Natural killer cell (primary cell): Measurements from ENCODE around the gene KLHL6. TPM values are rescaled to one million over a fixed set of nuclear protein-coding genes. Genes with fewer than 3 reads are reported as not detected.

ENCODE experiments used
- ATAC-seq, 3 donors: fragments of 150-1000 bp in 2 of 3; fragments of 200-7000 bp in 1 of 3; cut with Tn5 transposase; 1 replicate in 1 of 3; 2 replicates in 2 of 3; pipeline ENCODE4 v1.10.0; 2021; ENCODE audit warnings: mild to moderate bottlenecking in 2 of 3, moderate library complexity in 2 of 3
- DNase-seq, 2 donors: peaks; one replicate each; pipeline versions ENCODE4 v3.0.0 to v3.0.0-alpha.2; 2013 to 2021; ENCODE audit warnings: mixed read lengths in 1 of 2
- H3K27ac ChIP-seq: one replicate; pipeline ENCODE4 v1.5.1; 2013; ENCODE audit warnings: mild to moderate bottlenecking, low read length
- H3K27me3 ChIP-seq: one replicate; pipeline ENCODE4 v1.6.1; 2013; ENCODE audit warnings: low read length; ENCODE audit not compliant: control insufficient read depth, insufficient read depth
- H3K36me3 ChIP-seq: one replicate; pipeline ENCODE4 v1.6.1; 2013; ENCODE audit warnings: low read length; ENCODE audit not compliant: control insufficient read depth, insufficient read depth
- H3K4me1 ChIP-seq: one replicate; pipeline ENCODE4 v1.6.1; 2013; ENCODE audit warnings: low read length; ENCODE audit not compliant: control insufficient read depth, insufficient read depth
- H3K4me3 ChIP-seq: one replicate; pipeline ENCODE4 v1.5.1; 2013; ENCODE audit warnings: low read length
- H3K9me3 ChIP-seq: one replicate; pipeline ENCODE4 v1.6.1; 2013; ENCODE audit warnings: low read length; ENCODE audit not compliant: control insufficient read depth, insufficient read depth
- H3K27ac Mint-ChIP-seq, 2 donors: one replicate each; pipeline ENCODE4 v1.8.0; 2022; ENCODE audit warnings: mild to moderate bottlenecking in 2 of 2, mixed read lengths in 2 of 2, moderate library complexity in 1 of 2
- H3K27me3 Mint-ChIP-seq, 2 donors: one replicate each; pipeline ENCODE4 v1.8.0; 2022; ENCODE audit warnings: low read depth in 2 of 2, mixed read lengths in 2 of 2
- H3K36me3 Mint-ChIP-seq: one replicate; pipeline ENCODE4 v1.8.0; 2022; ENCODE audit warnings: mixed read lengths
- H3K4me1 Mint-ChIP-seq, 2 donors: one replicate each; pipeline ENCODE4 v1.8.0; 2022; ENCODE audit warnings: mixed read lengths in 2 of 2
- H3K4me3 Mint-ChIP-seq: one replicate; pipeline ENCODE4 v1.8.0; 2022; ENCODE audit warnings: mild to moderate bottlenecking, moderate library complexity, mixed read lengths
- H3K9me3 Mint-ChIP-seq, 2 donors: one replicate each; pipeline ENCODE4 v1.8.0; 2022; ENCODE audit warnings: mixed read lengths in 2 of 2
- WGBS: methylation state at CpG from one replicate; pipeline ENCODE4 v1.1.7; 2013; ENCODE audit warnings: missing lambda C conversion rate; ENCODE audit not compliant: insufficient coverage; 5-methylcytosine and 5-hydroxymethylcytosine counted together
- intact Hi-C: fragments of 100-400 bp; cut with micrococcal nuclease; formaldehyde crosslinking; loops from one replicate; pipeline ENCODE4 v1.14.2; 2022
- total RNA-seq, 4 donors: library from RNA; stranded (reverse); fragments of 120-200 nt in 1 of 4; gene quantifications; one replicate each; pipeline versions ENCODE4 v1.2.3 to v1.2.4, GENCODE V29; 2013 to 2022
- TF ChIP-seq, protein P1 (sequence below): fragments of 200-600 bp; IDR thresholded peaks from one replicate; pipeline ENCODE4 v1.8.0; 2022; ENCODE audit warnings: antibody characterized with exemption

Gene KLHL6
- total RNA-seq, 3 donors from 2014 or later (not counting 1 experiment from before 2014, with no cell fraction given) = 10.9 to 17.3 (median 13.6) TPM

DNA sequence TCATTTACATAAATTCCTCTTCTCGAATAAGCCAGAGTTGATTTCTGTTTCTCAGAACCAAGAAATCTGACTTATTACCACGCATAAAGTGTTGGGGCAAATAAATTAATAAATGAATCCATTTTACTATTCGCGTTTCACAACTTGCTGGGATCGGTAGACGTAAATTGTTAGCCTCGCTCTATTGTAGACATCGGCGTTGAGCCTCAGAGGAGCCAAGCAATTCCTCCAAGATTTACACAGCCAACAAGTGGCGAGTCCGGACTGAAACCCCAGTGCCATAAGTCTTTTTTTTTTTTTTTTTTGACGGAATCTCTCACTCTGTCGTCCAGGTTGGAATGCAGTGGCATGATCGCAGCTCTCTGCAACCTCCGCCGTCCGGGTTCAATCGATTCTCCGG lies 8.9 kb downstream of the KLHL6 start:
- H3K27me3 ChIP-seq = no peaks in the 10 kb centered on the region
- Mint-ChIP-seq H3K27ac (no peak overlapping the region), H3K36me3 (no peaks in the 10 kb centered on the region), H3K4me1 (peaks cover 29 to 35% of the 10 kb centered on the region in 2 donors), H3K9me3 (no peaks in the 10 kb centered on the region), H3K4me3 (no peak overlapping the region), H3K27me3 (no peaks in the 10 kb centered on the region)
- 96% methylated on average over 19 of the region's 19 CpGs for WGBS
- intact Hi-C loops = no loop called here
- peaks cover 3% of the 10 kb centered on the region for H3K36me3 ChIP-seq
- TF ChIP-seq, protein P1, sequence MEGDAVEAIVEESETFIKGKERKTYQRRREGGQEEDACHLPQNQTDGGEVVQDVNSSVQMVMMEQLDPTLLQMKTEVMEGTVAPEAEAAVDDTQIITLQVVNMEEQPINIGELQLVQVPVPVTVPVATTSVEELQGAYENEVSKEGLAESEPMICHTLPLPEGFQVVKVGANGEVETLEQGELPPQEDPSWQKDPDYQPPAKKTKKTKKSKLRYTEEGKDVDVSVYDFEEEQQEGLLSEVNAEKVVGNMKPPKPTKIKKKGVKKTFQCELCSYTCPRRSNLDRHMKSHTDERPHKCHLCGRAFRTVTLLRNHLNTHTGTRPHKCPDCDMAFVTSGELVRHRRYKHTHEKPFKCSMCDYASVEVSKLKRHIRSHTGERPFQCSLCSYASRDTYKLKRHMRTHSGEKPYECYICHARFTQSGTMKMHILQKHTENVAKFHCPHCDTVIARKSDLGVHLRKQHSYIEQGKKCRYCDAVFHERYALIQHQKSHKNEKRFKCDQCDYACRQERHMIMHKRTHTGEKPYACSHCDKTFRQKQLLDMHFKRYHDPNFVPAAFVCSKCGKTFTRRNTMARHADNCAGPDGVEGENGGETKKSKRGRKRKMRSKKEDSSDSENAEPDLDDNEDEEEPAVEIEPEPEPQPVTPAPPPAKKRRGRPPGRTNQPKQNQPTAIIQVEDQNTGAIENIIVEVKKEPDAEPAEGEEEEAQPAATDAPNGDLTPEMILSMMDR = no peak
- H3K4me3 ChIP-seq = no peak overlapping the region
- DNase-seq (no peak), ATAC-seq (no peak)
- H3K27ac ChIP-seq = no peak overlapping the region
- no peaks in the 10 kb centered on the region for H3K9me3 ChIP-seq
- peaks cover 15% of the 10 kb centered on the region for H3K4me1 ChIP-seq

DNA sequence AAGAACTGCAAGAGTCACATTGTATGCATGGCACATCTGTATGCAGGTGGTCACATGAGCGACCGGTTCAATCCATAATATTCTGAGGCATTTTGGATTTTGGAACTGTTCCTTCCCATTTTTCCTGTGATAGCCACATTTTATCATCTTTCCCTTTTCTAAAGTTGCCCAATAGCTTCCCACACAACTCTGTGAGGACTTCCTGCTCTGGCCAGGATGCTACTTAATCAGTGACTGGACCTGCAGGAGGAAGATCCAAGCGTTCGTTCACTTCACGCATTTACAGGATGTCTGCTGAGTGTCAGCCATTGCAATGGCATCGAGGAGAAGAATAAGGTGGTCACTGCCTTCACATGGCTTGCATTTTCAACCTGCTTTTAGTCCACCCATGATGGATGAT lies 9.8 kb downstream of the KLHL6 start:
- Histone ChIP-seq H3K36me3 (peaks cover 3% of the 10 kb centered on the region), H3K4me1 (peaks cover 24% of the 10 kb centered on the region), H3K4me3 (no peak overlapping the region), H3K27ac (no peak overlapping the region), H3K27me3 (no peaks in the 10 kb centered on the region), H3K9me3 (no peaks in the 10 kb centered on the region)
- H3K4me1 Mint-ChIP-seq = peaks cover 29 to 37% of the 10 kb centered on the region in 2 donors
- no peaks in the 10 kb centered on the region for H3K27me3 Mint-ChIP-seq
- TF ChIP-seq, protein P1 = no peak
- no peaks in the 10 kb centered on the region for H3K9me3 Mint-ChIP-seq
- DNase-seq (no peak), ATAC-seq (no peak)
- no peaks in the 10 kb centered on the region for H3K36me3 Mint-ChIP-seq
- no peak overlapping the region for H3K4me3 Mint-ChIP-seq
- intact Hi-C loops = no loop called here
- 87% methylated on average over 6 of the region's 6 CpGs for WGBS
- no peak overlapping the region for H3K27ac Mint-ChIP-seq

DNA sequence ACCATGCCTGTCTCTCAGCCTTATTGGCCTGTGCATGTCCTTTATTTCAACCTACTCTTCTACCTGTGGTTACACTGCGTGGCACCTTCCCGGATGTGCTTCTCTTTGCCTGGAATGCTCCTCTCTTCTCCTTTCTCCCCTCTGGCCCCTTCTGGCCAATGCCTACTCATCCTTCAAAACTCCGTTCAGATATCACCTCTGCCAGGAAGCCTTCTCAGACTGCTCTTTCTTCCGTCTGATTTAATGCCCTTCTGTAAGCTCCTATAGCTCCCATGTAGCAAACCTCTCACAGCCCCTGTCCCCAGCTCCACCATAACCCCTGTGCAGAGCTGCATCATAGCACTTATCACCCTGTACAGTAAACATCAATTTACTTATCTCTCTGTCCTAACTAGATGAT lies 13.2 kb downstream of the KLHL6 start:
- no peaks in the 10 kb centered on the region for H3K36me3 Mint-ChIP-seq
- Histone ChIP-seq H3K4me3 (no peak overlapping the region), H3K27ac (no peak overlapping the region), H3K27me3 (no peaks in the 10 kb centered on the region), H3K9me3 (no peaks in the 10 kb centered on the region), H3K36me3 (no peaks in the 10 kb centered on the region), H3K4me1 (peaks cover 48% of the 10 kb centered on the region)
- DNase-seq (no peak), ATAC-seq (no peak)
- peak overlapping the region; percentile 7 for H3K4me3 Mint-ChIP-seq
- H3K4me1 Mint-ChIP-seq = peaks cover 34 to 52% of the 10 kb centered on the region in 2 donors
- TF ChIP-seq, protein P1 = no peak
- WGBS = 83% methylated on average over 4 of the region's 4 CpGs
- H3K27me3 Mint-ChIP-seq = no peaks in the 10 kb centered on the region
- H3K27ac Mint-ChIP-seq = peak overlapping the region in 1 of 2 donors; percentile 91
- no peaks in the 10 kb centered on the region for H3K9me3 Mint-ChIP-seq
- intact Hi-C loops = no loop called here

DNA sequence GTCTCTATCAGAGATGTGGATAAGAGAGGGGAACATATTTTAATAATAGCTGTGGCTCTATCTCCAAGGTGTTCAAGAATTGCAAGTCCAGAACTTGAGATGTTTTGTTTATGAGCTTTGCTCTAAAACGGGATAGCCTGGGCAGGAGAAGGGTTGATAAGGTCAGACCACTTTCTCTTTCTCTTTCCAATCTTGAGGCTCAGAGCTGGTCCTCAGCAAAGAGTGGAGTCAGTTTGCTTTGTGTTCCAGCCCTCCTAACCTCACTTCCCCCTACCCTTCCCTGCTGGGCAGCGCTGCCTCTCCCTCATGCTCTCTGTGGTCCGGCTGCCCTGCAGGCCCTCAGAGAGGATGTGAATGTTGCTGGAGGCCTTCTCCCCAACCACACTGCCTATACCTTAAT lies 13.8 kb downstream of the KLHL6 start:
- Histone ChIP-seq H3K4me1 (peaks cover 54% of the 10 kb centered on the region), H3K9me3 (no peaks in the 10 kb centered on the region), H3K4me3 (no peak overlapping the region), H3K36me3 (no peaks in the 10 kb centered on the region), H3K27me3 (no peaks in the 10 kb centered on the region), H3K27ac (peak overlapping the region; percentile 13)
- 11% methylated on average over 3 of the region's 3 CpGs for WGBS
- intact Hi-C loops = no loop called here
- no peaks in the 10 kb centered on the region for H3K36me3 Mint-ChIP-seq
- H3K9me3 Mint-ChIP-seq = no peaks in the 10 kb centered on the region
- peak overlapping the region in 1 of 2 donors; percentile 91 for H3K27ac Mint-ChIP-seq
- H3K4me1 Mint-ChIP-seq = peaks cover 34 to 59% of the 10 kb centered on the region in 2 donors
- DNase-seq = peak in 1 of 2 donors; percentile 32
- no peaks in the 10 kb centered on the region for H3K27me3 Mint-ChIP-seq
- H3K4me3 Mint-ChIP-seq = peak overlapping the region; percentile 18
- TF ChIP-seq, protein P1 = no peak
- peak; percentile 58 to 83 (median 69) for ATAC-seq
